Measurements from ENCODE around the gene NHEJ1. TPM values are rescaled to one million over a fixed set of nuclear protein-coding genes. Genes with fewer than 3 reads are reported as not detected.

NHEJ1 gene
- total and polyA plus RNA-seq, 2 donors (not counting 1 experiment from before 2014, with no cell fraction given) = 22.1 to 24.8 TPM

DNA sequence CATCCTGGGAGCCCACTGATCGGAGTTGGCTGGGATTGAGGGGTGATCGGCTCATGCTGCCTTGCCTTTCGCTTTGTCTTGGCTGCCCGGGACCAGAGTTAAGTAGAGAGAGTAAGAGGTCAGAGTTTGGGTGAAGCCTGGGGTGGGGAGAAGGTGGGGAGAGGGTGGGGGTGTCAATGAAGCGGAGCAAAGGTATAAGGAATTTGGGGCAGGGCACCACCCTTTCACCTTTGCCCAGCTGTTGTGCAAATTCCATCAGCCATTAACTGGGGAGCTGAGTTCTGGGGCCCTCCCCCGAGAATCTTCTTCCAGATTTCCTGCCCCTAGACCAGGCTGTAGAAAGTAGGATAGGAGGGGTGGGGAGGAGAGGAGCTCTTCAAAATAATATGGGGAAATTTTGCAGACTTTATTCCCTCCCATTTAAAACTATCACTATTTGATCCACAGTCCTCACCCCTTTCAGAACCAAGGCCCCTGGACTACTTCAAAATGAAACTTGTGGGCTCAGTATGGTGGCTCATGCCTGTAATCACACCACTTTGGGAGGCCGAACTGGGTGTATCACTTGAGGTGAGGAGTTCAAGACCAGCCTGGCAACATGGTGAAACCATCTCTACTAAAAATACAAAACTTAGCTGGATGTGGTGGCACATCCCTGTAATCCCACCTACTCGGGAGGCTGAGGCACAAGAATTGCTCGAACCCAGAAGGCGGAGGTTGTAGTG, 9.5 kb upstream of the NHEJ1 start, which contains the start of gene SLC23A3:
TSS of gene SLC23A3 (minus strand) at position 100 of the 725 bp plus-strand sequence. CDS start at position 55, 45 bp downstream.
- Histone ChIP-seq H3K27ac (ENCODE audit: insufficient read depth, low read length) (no peak within 1 kb of the TSS), H3K9me3 (ENCODE audit: control insufficient read depth, insufficient read depth, low read depth, low read length) (no peaks in the 10 kb centered on the region), H2AFZ (ENCODE audit: low read length) (no peak within 1 kb of the TSS), H3K4me1 (ENCODE audit: control insufficient read depth, extremely low read depth, insufficient read depth, low read length) (peaks cover 3% of the 10 kb centered on the region), H3K27me3 (ENCODE audit: control insufficient read depth, insufficient read depth, low read length) (no peaks in the 10 kb centered on the region), H3K4me3 (replicated peaks in 1 of 4; ENCODE audit: control extremely low read depth in 1 of 4, insufficient read depth in 1 of 4, low read depth in 3 of 4, low read length in 4 of 4) (no peak within 1 kb of the TSS), H3K9ac (ENCODE audit: insufficient read depth, low read length) (no peak within 1 kb of the TSS), H3K4me2 (ENCODE audit: extremely low read depth, insufficient read depth, low read length) (no peak within 1 kb of the TSS), H4K20me1 (ENCODE audit: control insufficient read depth, extremely low read depth, insufficient read depth, low read length) (no peaks in the 10 kb centered on the region), H3K79me2 (ENCODE audit: control insufficient read depth, insufficient read depth, low read length) (peaks cover 3% of the 10 kb centered on the region), H3K36me3 (ENCODE audit: control insufficient read depth, insufficient read depth, low read length) (peaks cover 13% of the 10 kb centered on the region)
- no peak for TF ChIP-seq EZH2 (IDR thresholded peaks at IDR 0.05; ENCODE audit: low read length, missing control alignments)
- no peak for TF ChIP-seq CTCF (conservative IDR thresholded peaks at IDR 0.05 in 1 of 2, IDR thresholded peaks at IDR 0.05 in 1 of 2; ENCODE audit: low read depth in 1 of 2, low read length in 2 of 2)
- DNase-seq (ENCODE audit: low read depth in 2 of 2) = no peak

DNA sequence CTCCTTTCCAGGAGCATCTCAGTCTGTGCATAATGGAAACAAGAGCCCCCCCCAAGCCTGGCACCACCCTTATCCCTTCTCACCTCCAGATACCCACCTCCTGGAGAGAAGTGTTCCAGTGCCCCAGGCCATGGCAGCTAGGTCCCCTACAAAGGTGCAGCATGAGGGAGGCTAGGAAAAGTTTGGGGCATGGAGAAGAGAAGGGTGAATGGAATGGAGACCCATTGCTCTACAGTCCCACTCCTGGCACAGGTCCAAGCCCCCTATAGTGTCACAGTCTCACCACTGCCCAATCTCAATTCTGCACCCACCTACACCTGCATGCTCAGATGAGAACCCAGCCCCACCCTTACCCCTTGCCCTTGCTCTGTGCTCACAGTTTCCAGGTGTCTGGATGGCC, 8.3 kb upstream of the NHEJ1 start:
- no peak overlapping the region for H3K4me3 ChIP-seq (replicated peaks in 1 of 4; ENCODE audit: control extremely low read depth in 1 of 4, insufficient read depth in 1 of 4, low read depth in 3 of 4, low read length in 4 of 4)
- H4K20me1 ChIP-seq (ENCODE audit: control insufficient read depth, extremely low read depth, insufficient read depth, low read length) = no peaks in the 10 kb centered on the region
- TF ChIP-seq CTCF (conservative IDR thresholded peaks at IDR 0.05 in 1 of 2, IDR thresholded peaks at IDR 0.05 in 1 of 2; ENCODE audit: low read depth in 1 of 2, low read length in 2 of 2) = no peak
- no peak for TF ChIP-seq EZH2 (IDR thresholded peaks at IDR 0.05; ENCODE audit: low read length, missing control alignments)

DNA sequence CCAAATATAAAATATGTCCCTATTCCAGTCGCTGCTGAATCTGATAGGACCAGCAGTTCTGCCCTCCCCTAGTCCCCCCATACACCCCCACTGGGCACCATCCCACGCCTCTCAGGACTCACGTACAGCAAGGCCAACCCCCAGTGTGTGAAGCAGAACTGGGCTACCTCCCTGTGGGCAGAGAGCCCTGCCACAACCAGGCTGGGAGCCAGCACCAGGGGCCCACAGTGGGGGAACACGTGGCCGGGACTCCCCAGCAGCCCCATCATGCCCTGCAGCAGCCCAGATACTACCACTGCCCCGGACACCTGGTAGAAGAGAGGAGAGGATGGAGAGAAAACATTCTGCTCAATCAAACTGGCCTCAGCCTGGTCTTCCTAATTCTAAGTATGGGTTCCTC, 7.9 kb upstream of the NHEJ1 start:
- Histone ChIP-seq H3K4me2 (ENCODE audit: extremely low read depth, insufficient read depth, low read length) (no peak overlapping the region), H3K4me3 (replicated peaks in 1 of 4; ENCODE audit: control extremely low read depth in 1 of 4, insufficient read depth in 1 of 4, low read depth in 3 of 4, low read length in 4 of 4) (no peak overlapping the region), H3K36me3 (ENCODE audit: control insufficient read depth, insufficient read depth, low read length) (peaks cover 10% of the 10 kb centered on the region), H3K79me2 (ENCODE audit: control insufficient read depth, insufficient read depth, low read length) (no peaks in the 10 kb centered on the region), H3K9ac (ENCODE audit: insufficient read depth, low read length) (no peak overlapping the region), H3K4me1 (ENCODE audit: control insufficient read depth, extremely low read depth, insufficient read depth, low read length) (peaks cover 3% of the 10 kb centered on the region), H3K9me3 (ENCODE audit: control insufficient read depth, insufficient read depth, low read depth, low read length) (no peaks in the 10 kb centered on the region), H3K27ac (ENCODE audit: insufficient read depth, low read length) (no peak overlapping the region), H4K20me1 (ENCODE audit: control insufficient read depth, extremely low read depth, insufficient read depth, low read length) (no peaks in the 10 kb centered on the region), H2AFZ (ENCODE audit: low read length) (no peak overlapping the region), H3K27me3 (ENCODE audit: control insufficient read depth, insufficient read depth, low read length) (no peaks in the 10 kb centered on the region)
- TF ChIP-seq EZH2 (IDR thresholded peaks at IDR 0.05; ENCODE audit: low read length, missing control alignments) (no peak), CTCF (conservative IDR thresholded peaks at IDR 0.05 in 1 of 2, IDR thresholded peaks at IDR 0.05 in 1 of 2; ENCODE audit: low read depth in 1 of 2, low read length in 2 of 2) (no peak)
- no peak for DNase-seq (ENCODE audit: low read depth in 2 of 2)

More for the DNA sequence above, 8.3 kb upstream of the NHEJ1 start:
- Histone ChIP-seq H3K27me3 (ENCODE audit: control insufficient read depth, insufficient read depth, low read length) (no peaks in the 10 kb centered on the region), H2AFZ (ENCODE audit: low read length) (no peak overlapping the region), H3K36me3 (ENCODE audit: control insufficient read depth, insufficient read depth, low read length) (peaks cover 10% of the 10 kb centered on the region), H3K79me2 (ENCODE audit: control insufficient read depth, insufficient read depth, low read length) (no peaks in the 10 kb centered on the region), H3K27ac (ENCODE audit: insufficient read depth, low read length) (no peak overlapping the region), H3K4me2 (ENCODE audit: extremely low read depth, insufficient read depth, low read length) (no peak overlapping the region), H3K4me1 (ENCODE audit: control insufficient read depth, extremely low read depth, insufficient read depth, low read length) (peaks cover 3% of the 10 kb centered on the region), H3K9ac (ENCODE audit: insufficient read depth, low read length) (no peak overlapping the region), H3K9me3 (ENCODE audit: control insufficient read depth, insufficient read depth, low read depth, low read length) (no peaks in the 10 kb centered on the region)
- DNase-seq (ENCODE audit: low read depth in 2 of 2) = no peak

Measured in fibroblast of lung (primary cell).